NCI-H1436 (cell line): ENCODE measurements around the gene ADGRA1.
"Not testable (repeated sequence)": the region's sequence is repeated elsewhere in the genome, so short reads cannot be mapped to it uniquely, and the experiment has no call there.

ENCODE experiments used
- DNase-seq: peaks from one replicate; lab custom pipeline; 2025; lab: John Stamatoyannopoulos, UW

Gene ADGRA1

GRCh38 chr10:133096616-133097269, 9.0 kb downstream of the ADGRA1 start:
- no peak for DNase-seq

- no peak for DNase-seq
Measured at GRCh38 chr10:133097418-133097817, 9.7 kb downstream of the ADGRA1 start.

GRCh38 chr10:133097961-133098360, 10.2 kb downstream of the ADGRA1 start:
- DNase-seq: no peak

GRCh38 chr10:133098426-133099124, 10.9 kb downstream of the ADGRA1 start:
- no peak for DNase-seq

GRCh38 chr10:133099571-133099970, 11.8 kb downstream of the ADGRA1 start:
- DNase-seq: no peak

GRCh38 chr10:133100186-133100585, 12.5 kb downstream of the ADGRA1 start:
- no peak for DNase-seq

GRCh38 chr10:133100706-133101415, 13.1 kb downstream of the ADGRA1 start:
- DNase-seq: no peak

GRCh38 chr10:133101416-133101810, 13.7 kb downstream of the ADGRA1 start:
- no peak for DNase-seq

GRCh38 chr10:133102415-133103095, 14.8 kb downstream of the ADGRA1 start:
- DNase-seq: no peak

- DNase-seq: no peak
Measured at GRCh38 chr10:133103311-133103910, 15.7 kb downstream of the ADGRA1 start.

GRCh38 chr10:133104068-133104962, 16.6 kb downstream of the ADGRA1 start:
- peak; percentile 57 for DNase-seq

- no peak for DNase-seq
Measured at GRCh38 chr10:133104963-133105640, 17.4 kb downstream of the ADGRA1 start.

- DNase-seq: no peak
Measured at GRCh38 chr10:133105686-133106390, 18.1 kb downstream of the ADGRA1 start.

- DNase-seq: no peak
Measured at GRCh38 chr10:133106516-133106915, 18.8 kb downstream of the ADGRA1 start.

- no peak for DNase-seq
Measured at GRCh38 chr10:133107442-133107841, 19.7 kb downstream of the ADGRA1 start.

- DNase-seq: no peak
Measured at GRCh38 chr10:133109711-133110110, 22.0 kb downstream of the ADGRA1 start.

- no peak for DNase-seq
Measured at GRCh38 chr10:133110133-133110532, 22.4 kb downstream of the ADGRA1 start.

GRCh38 chr10:133110609-133111275, 23.0 kb downstream of the ADGRA1 start:
- no peak for DNase-seq

GRCh38 chr10:133111640-133112039, 23.9 kb downstream of the ADGRA1 start:
- DNase-seq: not testable (repeated sequence)
